A549 treated with CpdA at 1 μM for 4 hours (cell line): Measurements from ENCODE around the gene GTF2A1. TPM values are rescaled to one million over a fixed set of nuclear protein-coding genes. Genes with fewer than 3 reads are reported as not detected.

Source experiments
- total RNA-seq: library from RNA; stranded (reverse); fragments of 200-300 nt; extraction: Qiagen RNA extraction; gene quantifications from 5 replicates; pipeline ENCODE4 v1.2.3, GENCODE V29; 2022; ENCODE audit warnings: low read depth

The GTF2A1 gene
- 10.5 to 14.5 TPM (median 14.2 TPM) in 5 replicates for total RNA-seq

DNA sequence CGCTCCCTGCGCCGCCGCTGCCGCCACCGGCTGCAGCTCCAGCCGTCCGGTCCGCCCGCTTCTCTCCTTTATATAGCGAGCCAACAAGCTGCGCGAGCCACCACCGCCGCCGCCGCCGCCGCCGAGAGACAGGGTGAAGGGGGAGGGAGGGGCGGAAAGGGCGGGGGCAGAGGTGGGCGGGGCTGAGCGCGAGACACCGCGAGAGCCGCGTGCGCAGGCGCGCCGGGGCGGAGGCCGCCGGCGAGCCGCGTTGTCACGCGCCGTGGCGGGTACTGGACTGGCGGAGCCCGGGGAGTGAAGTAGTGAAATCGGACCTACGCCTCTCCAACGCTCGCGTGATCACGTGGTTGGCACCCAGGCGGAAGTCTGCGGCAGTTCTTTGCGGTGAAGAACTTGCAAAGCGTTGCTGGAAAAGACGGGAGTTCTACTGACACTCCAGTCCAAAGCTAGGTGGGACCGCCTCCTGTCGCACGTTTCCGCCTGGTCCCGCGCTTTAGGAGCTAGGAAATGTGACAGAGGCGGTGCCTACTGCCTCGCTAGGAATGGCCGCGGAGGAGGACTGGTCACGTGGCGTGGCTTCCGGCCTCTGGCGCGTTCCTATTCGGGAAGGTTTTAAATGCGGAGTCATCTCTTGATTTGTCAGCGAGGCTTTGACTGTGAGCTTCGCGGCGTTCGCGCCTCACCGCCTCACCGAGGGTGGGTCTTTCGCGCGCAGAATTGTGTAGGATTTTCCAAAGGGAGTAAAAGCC, at the start of gene GTF2A1:
TSS of gene GTF2A1 (minus strand) at position 130 of the 749 bp plus-strand sequence. CDS start 441 bp downstream, outside the sequence.

Other genes starting within 250 kb of the GTF2A1 start
- gene STON2, start 179.4 kb upstream of the GTF2A1 start, total RNA-seq, result 0.63 to 0.93 TPM (median 0.73 TPM) in 5 replicates